H1 (cell line): Measurements from ENCODE around the gene SPSB1. TPM values are rescaled to one million over a fixed set of nuclear protein-coding genes. Genes with fewer than 3 reads are reported as not detected.

Experiments
- BRCA1 ChIP-seq: IDR thresholded peaks from 2 replicates; pipeline ENCODE4 v1.6.1; 2012; ENCODE audit warnings: low read depth, low read length, improper control_type of control experiment
- CHD7 ChIP-seq: fragments of 300-600 bp; sonication (generic); IDR thresholded peaks from 2 replicates; pipeline ENCODE4 v1.7.1; 2012; ENCODE audit warnings: low read length, moderate library complexity, mild to moderate bottlenecking, inconsistent platforms; ENCODE audit not compliant: insufficient replicate concordance
- EZH2 ChIP-seq: fragments of 200-600 bp; sonication (generic); IDR thresholded peaks from 2 replicates; pipeline ENCODE4 v1.7.1; 2012; ENCODE audit warnings: low read depth, mild to moderate bottlenecking, moderate library complexity, low read length, inconsistent platforms; ENCODE audit not compliant: severe bottlenecking
- FOSL1 ChIP-seq: IDR thresholded peaks from 2 replicates; pipeline ENCODE4 v1.6.1; 2011; ENCODE audit warnings: mild to moderate bottlenecking, low read depth, low read length, moderate library complexity; ENCODE audit not compliant: insufficient read depth
- POLR2A ChIP-seq, 2 experiments: IDR thresholded peaks; 1 replicate in 1 of 2; 2 replicates in 1 of 2; pipeline ENCODE4 v1.6.1; 2011; ENCODE audit warnings: low read depth in 2 of 2, low read length in 2 of 2, mild to moderate bottlenecking in 2 of 2; ENCODE audit errors: control extremely low read depth in 1 of 2
- SIN3A ChIP-seq, 2 experiments: IDR thresholded peaks in 1 of 2; conservative IDR thresholded peaks in 1 of 2; 2 replicates each; pipeline ENCODE4 v1.6.1; 2011 to 2012; ENCODE audit warnings: low read length in 2 of 2, improper control_type of control experiment in 1 of 2, low read depth in 1 of 2, mild to moderate bottlenecking in 1 of 2
- SUZ12 ChIP-seq: fragments of 200-600 bp; sonication (generic); IDR thresholded peaks from 2 replicates; pipeline ENCODE4 v1.6.1; 2012; ENCODE audit warnings: mild to moderate bottlenecking, inconsistent platforms, low read length, moderate library complexity, mixed read lengths
- TAF7 ChIP-seq: optimal IDR thresholded peaks from 2 replicates; pipeline ENCODE3; 2011; ENCODE audit warnings: low read depth, mild to moderate bottlenecking, inconsistent platforms, low read length, moderate library complexity, borderline replicate concordance
- TCF12 ChIP-seq: IDR thresholded peaks from 2 replicates; pipeline ENCODE4 v1.6.1; 2011; ENCODE audit warnings: low read depth, mild to moderate bottlenecking, low read length
- polyA plus RNA-seq, 7 experiments: library from polyadenylated mRNA; depleted of rRNA in 3 of 7; stranded (reverse) in 5 of 7; unstranded in 2 of 7; fragments of >200 nt in 5 of 7; fragments of 200-250 nt in 2 of 7; gene quantifications; 1 replicate in 5 of 7; 2 replicates in 1 of 7; 4 replicates in 1 of 7; pipeline versions ENCODE4 v1.2.1 to v1.2.3, GENCODE V29; 2011 to 2013; ENCODE audit warnings: missing spikeins in 2 of 7, mixed read lengths in 2 of 7
- total RNA-seq: library from RNA; stranded (reverse); fragmentation: NEBNext Ultra II Directional; extraction: Animal tissue kit (Norgen Biotek cat#: 25700); gene quantifications from 2 replicates; pipeline ENCODE4 v1.2.1, GENCODE V29; 2021

SPSB1 gene
- total and polyA plus RNA-seq, 2 of the 8 experiments (the other 6 are each of a cell fraction or from before 2014, with no cell fraction given) = 5.3 to 6.4 TPM

GRCh38 chr1:9293533-9294404 lies 1.1 kb downstream of the SPSB1 start (continued):
- TF ChIP-seq CHD7 (no peak), SUZ12 (0 out of 2 replicates have a peak, but pooled peaks have one; percentile 40), TCF12 (no peak), FOSL1 (no peak), BRCA1 (no peak), TAF7 (no peak), POLR2A (IDR thresholded peaks at IDR 0.05; ENCODE audit: control extremely low read depth in 1 of 2, low read depth in 2 of 2, low read length in 2 of 2) (no peak), SIN3A (conservative IDR thresholded peaks at IDR 0.05 in 1 of 2, IDR thresholded peaks at IDR 0.05 in 1 of 2; ENCODE audit: low read depth in 1 of 2, low read length in 2 of 2) (0 out of 4 replicates have a peak, but pooled peaks of 1 of the 2 experiments have one; percentile 32), EZH2 (peak; percentile 44)
